Measurements from ENCODE around the gene NBEAL2. TPM values are rescaled to one million over a fixed set of nuclear protein-coding genes. Genes with fewer than 3 reads are reported as not detected.

NBEAL2 gene
- total RNA-seq, 1 donor from 2014 or later = 227 TPM

GRCh38 chr3:46993292-46993691, 13.8 kb downstream of the NBEAL2 start:
- intact Hi-C loops (cut with DNase I) = loop anchor here (10.0 kb wide), 1 partner anchor 288 kb away; the partner anchor contains the start of gene TMIE
- peaks cover 19% of the 10 kb centered on the region for H3K4me1 ChIP-seq
- no peaks in the 10 kb centered on the region for H3K9me3 ChIP-seq
- TF ChIP-seq POLR2A (IDR thresholded peaks at IDR 0.05) (no peak), CTCF (IDR thresholded peaks at IDR 0.05) (no peak), POLR2AphosphoS5 (IDR thresholded peaks at IDR 0.05; ENCODE audit: insufficient read depth in 1 of 2, low read depth in 1 of 2) (no peak)
- H3K36me3 ChIP-seq = peaks cover 0 to 12% of the 10 kb centered on the region in 2 donors
- no peak overlapping the region for H3K27ac ChIP-seq
- no peaks in the 10 kb centered on the region for H3K27me3 ChIP-seq
- H3K4me3 ChIP-seq = no peak overlapping the region
- no peak for DNase-seq (ENCODE audit: extremely low spot score in 2 of 2)

GRCh38 chr3:46993986-46994385, 14.5 kb downstream of the NBEAL2 start:
- no peak overlapping the region for H3K4me3 ChIP-seq
- DNase-seq (ENCODE audit: extremely low spot score in 2 of 2) = no peak
- no peaks in the 10 kb centered on the region for H3K27me3 ChIP-seq
- TF ChIP-seq POLR2AphosphoS5 (IDR thresholded peaks at IDR 0.05; ENCODE audit: insufficient read depth in 1 of 2, low read depth in 1 of 2) (no peak), CTCF (IDR thresholded peaks at IDR 0.05) (no peak), POLR2A (IDR thresholded peaks at IDR 0.05) (no peak)
- H3K27ac ChIP-seq = no peak overlapping the region
- H3K4me1 ChIP-seq = peaks cover 15% of the 10 kb centered on the region
- peaks cover 0 to 15% of the 10 kb centered on the region in 2 donors for H3K36me3 ChIP-seq
- intact Hi-C loops (cut with DNase I) = loop anchor here (10.0 kb wide), 1 partner anchor 289 kb away; the partner anchor contains the start of gene TMIE
- H3K9me3 ChIP-seq = no peaks in the 10 kb centered on the region

GRCh38 chr3:46994801-46995731, 15.6 kb downstream of the NBEAL2 start:
- H3K27ac ChIP-seq = no peak overlapping the region
- no peaks in the 10 kb centered on the region for H3K27me3 ChIP-seq
- peaks cover 10% of the 10 kb centered on the region for H3K4me1 ChIP-seq
- TF ChIP-seq POLR2A (IDR thresholded peaks at IDR 0.05) (no peak), CTCF (IDR thresholded peaks at IDR 0.05) (no peak), POLR2AphosphoS5 (IDR thresholded peaks at IDR 0.05; ENCODE audit: insufficient read depth in 1 of 2, low read depth in 1 of 2) (no peak)
- H3K4me3 ChIP-seq = no peak overlapping the region
- H3K36me3 ChIP-seq = peaks cover 0 to 25% of the 10 kb centered on the region in 2 donors
- H3K9me3 ChIP-seq = no peaks in the 10 kb centered on the region
- intact Hi-C loops (cut with DNase I) = loop anchor here (10.0 kb wide), 1 partner anchor 290 kb away; the partner anchor contains the start of gene TMIE
- DNase-seq (ENCODE audit: extremely low spot score in 2 of 2) = no peak

GRCh38 chr3:46995901-46996562, 16.6 kb downstream of the NBEAL2 start:
- no peak for DNase-seq (ENCODE audit: extremely low spot score in 2 of 2)
- intact Hi-C loops (cut with DNase I) = loop anchor here (10.0 kb wide), 1 partner anchor 291 kb away; the partner anchor contains the start of gene TMIE
- Histone ChIP-seq H3K27ac (no peak overlapping the region), H3K9me3 (no peaks in the 10 kb centered on the region), H3K4me3 (no peak overlapping the region), H3K4me1 (peaks cover 10% of the 10 kb centered on the region), H3K27me3 (no peaks in the 10 kb centered on the region), H3K36me3 (peaks cover 0 to 35% of the 10 kb centered on the region in 2 donors)
- TF ChIP-seq CTCF (IDR thresholded peaks at IDR 0.05) = no peak
- TF ChIP-seq POLR2A (IDR thresholded peaks at IDR 0.05) = no peak
- TF ChIP-seq POLR2AphosphoS5 (IDR thresholded peaks at IDR 0.05; ENCODE audit: insufficient read depth in 1 of 2, low read depth in 1 of 2) = no peak
